DMS 273 (cell line): Measurements from ENCODE around the gene LRP1B.
"Not testable (repeated sequence)": the region's sequence is repeated elsewhere in the genome, so short reads cannot be mapped to it uniquely, and the experiment has no call there.

Experiments
- DNase-seq: peaks from one replicate; lab custom pipeline; 2025; ENCODE audit not compliant: unreplicated experiment; lab: John Stamatoyannopoulos, UW

LRP1B gene

DNA sequence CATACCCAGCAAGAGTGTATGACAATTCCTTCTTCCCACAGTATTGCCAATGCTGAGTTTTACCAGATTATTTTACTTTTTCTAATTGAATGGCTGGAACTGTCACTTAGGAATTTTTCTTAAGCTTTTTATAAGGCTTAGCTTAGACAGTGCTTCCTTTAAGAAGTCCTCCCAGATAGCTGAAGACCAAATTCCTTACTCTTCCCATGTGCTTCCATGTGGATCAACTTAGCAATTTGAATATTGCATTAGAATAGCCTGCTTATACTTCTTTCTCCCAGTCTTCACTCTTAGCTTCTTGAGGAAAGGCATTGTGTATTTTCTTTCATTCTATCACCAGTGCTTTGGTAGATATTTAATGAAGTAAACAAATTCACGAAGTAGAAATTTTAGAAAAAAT lies 1144.4 kb downstream of the LRP1B start:
- DNase-seq: no peak

DNA sequence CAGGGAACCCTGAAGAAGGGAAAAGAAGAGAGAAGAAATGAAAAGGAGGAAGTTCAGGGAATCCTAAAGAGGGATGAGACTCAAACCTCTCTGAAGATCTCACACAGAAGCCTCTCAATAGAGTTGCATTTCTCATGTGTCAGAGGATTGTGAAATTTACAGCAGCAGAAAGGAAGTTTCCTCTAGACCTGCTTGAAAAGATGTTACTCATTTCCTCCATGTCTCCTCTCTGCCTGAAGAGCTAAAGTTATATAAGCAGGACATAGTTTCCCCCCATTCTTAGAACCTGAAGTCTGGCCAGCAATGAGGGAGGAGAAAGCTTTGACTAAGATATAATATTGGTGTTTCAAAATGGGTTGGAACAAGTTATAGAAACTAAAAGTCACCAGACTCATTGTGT lies 1155.6 kb downstream of the LRP1B start:
- DNase-seq: no peak

DNA sequence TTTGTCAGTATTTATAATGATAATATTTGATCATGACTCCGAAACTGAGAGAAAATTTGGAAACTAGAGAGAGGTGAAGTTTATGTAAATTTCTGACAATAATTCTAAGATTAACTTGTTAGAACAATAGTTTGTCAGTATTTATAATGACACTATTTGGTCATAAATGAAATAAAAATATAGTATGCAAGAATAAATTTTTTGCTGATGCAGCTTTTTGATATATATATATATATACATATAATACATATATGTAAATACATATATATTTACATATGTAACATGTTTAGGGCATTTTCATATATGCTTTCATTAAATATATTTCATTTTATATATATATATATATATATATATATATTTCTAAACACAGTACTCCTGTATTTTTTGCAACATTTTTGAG lies 1158.1 kb downstream of the LRP1B start:
- DNase-seq: no peak

DNA sequence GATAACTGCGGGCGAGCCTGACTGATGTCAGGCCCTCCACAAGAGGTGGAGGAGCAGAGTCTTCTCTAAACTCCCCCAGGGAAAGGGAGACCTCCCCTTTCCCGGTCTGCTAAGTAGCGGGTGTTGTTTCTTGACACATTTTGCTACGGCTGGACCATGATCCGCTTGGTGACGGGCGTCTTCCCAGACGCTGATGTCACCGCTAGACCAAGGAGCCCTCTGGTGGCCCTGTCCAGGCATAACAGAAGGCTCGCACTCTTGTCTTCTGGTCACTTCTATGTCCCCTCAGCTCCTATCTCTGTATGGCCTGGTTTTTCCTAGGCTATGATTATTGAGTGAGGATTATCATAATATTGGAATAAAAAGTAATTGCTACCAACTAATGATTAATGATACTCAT lies 1166.5 kb downstream of the LRP1B start:
- DNase-seq: not testable (repeated sequence)

DNA sequence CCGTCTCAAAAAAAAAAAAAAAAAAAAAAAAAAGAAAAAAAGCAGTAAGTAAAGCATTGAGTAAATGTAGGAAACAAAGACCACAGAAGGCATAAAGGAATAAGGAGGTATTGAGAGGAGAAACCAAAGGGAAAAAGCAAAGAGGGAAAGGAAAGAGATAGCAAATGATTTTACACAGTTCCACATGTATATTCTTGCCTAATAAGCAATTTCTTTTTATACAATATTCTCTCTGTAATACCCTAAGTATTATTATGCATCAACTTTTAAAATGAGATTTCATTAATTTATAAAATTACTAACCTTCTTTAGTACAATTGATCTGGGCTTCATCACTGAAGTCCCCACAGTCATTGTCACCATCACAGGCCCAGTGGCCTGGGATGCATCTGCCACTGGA lies 1180.9 kb downstream of the LRP1B start:
- no peak for DNase-seq

DNA sequence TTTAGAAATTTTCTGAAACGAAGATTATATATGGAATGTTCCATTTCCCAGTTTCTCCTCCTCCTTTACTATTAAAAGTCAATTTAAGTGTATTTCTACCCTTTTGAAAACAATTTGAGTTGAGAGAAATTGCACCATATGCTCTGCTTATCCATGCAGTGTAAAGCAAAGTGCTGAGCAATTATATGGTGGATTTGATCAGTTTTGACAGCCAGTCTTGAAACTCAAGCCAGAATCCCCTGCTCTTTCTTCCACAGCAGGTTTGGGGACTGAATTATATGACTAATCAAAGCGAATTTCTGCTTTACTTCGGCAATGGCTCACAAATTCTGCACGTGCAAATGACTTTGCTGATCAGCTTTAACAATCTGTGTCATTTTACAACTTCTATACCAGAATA lies 1183.6 kb downstream of the LRP1B start:
- DNase-seq: peak; percentile 3

DNA sequence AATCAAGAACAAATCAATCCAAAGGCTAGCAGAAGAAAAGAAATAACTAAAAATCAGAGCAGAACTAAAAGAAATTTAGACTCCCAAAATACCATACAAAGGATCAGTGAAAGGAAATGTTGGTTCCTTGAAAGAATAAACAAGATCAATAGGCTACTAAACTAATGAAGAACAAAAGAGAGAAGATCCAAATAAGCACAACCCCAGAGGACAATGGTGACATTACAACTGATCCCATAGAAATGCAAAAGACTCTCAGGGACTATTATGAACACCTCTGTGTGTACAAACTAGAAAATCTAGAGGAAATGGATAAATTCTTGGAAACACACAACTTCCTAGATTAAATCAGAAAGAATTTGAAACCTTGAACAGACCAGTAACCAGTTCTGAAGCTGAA lies 1186.9 kb downstream of the LRP1B start:
- no peak for DNase-seq

DNA sequence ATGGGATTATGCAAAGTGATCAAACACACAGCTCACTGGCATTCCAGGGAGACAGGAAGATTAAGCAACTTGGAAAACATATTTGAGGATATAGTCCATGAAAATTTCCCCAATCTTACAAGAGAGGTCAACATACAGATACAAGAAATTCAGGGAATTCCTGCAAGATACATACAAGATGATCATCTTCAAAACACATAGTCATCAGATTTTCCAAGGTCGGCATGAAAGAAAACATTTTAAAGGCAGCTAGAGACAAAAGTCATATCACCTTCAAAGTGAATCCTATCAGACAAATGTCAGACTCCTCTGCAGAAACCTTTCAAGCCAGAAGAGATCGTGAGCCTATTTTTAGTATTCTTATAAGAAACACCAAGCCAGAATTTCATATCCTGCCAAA lies 1188.5 kb downstream of the LRP1B start:
- DNase-seq: no peak

DNA sequence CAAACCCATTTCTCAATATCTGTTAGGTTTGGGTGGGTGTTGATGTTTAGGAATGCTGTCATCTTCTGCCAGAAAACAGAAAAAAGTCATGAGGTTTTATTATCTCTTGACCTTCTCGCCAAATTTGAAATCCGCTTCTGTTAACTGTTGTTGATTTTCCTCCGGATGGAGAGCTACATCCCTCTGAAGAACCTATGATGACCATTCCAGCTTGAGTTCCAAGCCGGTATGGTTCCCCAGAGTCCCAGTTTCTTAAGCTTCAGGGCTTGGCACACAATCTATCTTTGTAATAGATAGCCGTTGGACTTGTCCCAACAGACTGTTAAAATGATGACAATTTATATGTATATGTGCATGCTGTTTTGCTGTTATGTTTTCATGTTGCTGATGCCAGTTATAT lies 1201.0 kb downstream of the LRP1B start:
- DNase-seq: peak; percentile 45

DNA sequence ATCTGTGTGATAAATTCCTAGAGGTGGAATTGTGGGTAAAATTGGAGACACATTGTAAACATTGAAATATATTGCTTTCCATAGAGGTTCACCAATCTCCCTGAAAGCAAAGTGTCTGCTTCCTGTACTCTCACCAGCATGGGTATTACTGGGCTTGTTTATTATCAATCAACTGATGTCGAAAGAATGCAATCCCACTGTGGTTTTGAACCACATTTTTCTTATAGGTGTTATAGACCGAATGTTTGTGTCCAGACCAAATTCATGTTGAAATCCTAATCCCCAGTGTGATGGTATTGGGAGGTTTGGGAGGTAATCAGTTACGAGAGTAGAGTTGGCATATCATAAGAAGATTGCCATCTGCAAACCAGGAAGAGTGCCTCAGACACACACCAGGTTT lies 1212.4 kb downstream of the LRP1B start:
- no peak for DNase-seq

DNA sequence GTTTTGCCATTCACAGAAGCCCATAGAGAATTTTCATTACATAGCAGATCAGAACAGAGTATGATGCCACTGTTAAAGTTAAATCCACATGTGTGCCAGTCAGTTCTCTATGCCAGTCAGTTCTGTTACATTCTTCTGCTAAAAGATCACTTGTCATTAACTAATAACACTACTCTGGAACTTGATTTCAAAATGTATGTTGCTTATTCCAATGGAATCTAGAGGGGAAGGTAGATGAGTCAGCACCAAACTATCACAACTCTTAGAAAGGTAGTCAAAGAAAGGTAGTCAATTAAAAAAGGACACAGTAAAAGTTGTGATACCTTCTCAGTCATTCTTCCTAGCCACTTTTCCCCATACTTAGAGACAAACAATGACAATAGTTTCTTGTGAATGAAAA lies 1214.4 kb downstream of the LRP1B start:
- no peak for DNase-seq

DNA sequence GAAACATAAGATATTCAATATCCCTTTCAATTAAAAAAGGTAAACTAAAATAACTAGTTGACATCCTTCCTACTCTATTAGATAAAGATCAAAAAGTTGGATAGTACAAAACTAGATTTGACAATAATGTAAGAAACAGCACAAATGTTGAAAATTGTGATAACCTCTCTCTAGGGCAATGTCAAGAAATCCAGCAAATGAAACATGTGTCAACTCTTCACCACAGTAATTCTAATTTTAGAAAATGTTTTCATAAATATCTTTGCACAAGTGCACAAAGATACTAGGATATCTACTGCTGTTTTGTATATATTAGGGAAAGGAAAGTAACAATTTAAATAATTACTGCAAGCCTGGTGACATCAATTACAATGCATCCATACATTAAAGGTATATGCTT lies 1220.1 kb downstream of the LRP1B start:
- no peak for DNase-seq

DNA sequence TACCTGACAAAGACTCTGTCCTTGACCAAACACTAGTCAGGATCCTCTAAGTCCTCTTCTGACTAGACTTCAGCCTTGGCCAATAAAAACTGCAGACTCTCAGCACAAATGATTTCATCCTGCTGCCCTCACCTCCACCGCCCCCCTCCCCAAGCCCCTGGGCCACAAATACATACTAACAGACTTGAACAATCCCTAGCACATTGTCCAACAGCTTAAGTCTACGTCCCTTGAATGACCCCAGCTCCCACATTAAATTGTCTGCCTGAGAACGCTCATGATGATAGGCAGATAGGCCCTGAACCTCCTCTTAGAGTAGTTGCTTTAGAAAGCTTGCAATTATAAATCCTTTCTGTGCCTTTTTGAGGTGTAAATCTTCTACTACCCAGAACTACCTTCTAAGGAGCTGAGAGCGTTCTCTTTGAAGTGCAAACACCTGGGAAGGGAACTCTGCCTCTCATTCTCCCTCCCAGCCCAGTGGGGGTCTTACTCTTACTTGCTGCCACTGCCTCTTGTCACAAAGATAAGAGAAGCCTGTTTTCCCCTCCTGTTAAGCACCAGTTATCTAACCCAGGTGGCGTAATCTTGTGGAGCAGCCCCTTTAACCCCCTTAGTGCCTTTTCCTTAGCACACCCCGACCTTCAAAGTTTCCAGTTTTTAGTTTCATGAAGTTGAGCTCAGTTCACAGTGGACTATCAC lies 1225.6 kb downstream of the LRP1B start:
- no peak for DNase-seq

DNA sequence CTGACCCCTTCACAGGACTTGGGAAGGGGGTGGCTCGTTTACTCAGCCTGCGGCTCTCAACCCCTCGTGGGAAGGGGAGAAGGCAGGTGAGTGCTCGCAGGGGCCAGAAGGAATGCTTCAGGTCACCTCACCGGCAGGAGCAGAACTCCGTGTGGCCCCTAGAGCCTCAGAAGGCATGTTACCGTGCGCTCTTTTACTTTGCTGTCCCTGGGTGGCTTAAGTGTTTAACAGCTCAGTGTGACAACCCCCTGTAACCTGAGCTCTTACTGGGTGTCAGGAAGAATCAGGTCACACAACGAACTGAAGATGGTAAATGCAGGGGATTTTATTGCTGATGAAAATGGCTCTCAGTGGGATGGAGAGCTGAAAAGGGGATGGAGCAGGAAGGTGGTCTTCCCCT lies 1235.4 kb downstream of the LRP1B start:
- no peak for DNase-seq

DNA sequence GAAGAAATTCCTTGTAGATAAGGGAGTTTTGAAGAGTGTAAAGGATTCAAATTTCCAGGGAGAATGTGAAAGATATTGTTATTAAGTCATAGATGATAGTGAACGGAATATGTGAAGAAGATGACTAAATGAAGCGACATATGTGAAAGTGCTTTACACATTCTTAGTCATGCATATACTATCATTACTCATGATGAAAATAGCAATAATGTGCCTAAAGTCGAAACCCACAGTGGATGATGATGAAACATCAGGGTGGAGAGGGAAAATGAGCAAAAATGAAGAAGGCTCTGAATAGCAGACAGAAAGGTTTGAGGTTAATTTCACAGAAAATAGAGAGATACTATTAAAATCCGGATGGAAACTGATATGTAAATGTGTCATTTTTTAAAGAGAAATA lies 1237.1 kb downstream of the LRP1B start:
- DNase-seq: no peak

DNA sequence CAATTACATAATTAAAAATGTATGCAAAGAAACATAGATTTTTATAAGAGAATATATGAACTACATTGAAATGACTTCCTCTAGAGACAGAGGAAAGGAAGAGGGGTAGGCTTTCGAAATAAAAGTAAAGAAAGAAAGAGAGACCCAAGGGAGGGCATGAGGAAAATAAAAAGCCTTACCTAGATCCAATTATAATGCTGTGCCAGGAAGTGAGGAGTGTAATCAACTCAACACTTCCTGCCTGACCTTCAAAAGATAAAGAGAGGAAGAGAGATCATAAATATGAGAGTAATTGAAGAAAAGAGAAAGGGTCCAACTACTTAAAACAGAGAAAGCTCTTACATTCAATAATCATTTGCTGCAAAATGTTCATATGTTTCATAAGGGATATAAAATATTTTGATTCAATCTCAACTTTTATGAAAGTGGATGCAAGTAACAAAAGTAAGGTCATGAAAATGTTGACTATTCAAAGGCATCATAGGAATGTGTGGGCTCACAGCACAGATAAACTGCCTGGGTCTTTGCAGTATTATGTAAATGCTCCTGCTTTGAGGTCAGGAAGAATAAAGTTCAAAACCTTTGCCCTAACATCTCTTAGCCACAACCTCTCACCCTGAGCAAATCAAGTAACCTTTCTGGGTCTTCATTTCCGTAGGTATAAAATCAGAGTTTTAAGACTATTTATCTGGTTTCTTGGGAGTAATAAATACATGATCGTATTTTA lies 1237.7 kb downstream of the LRP1B start:
- DNase-seq: no peak

DNA sequence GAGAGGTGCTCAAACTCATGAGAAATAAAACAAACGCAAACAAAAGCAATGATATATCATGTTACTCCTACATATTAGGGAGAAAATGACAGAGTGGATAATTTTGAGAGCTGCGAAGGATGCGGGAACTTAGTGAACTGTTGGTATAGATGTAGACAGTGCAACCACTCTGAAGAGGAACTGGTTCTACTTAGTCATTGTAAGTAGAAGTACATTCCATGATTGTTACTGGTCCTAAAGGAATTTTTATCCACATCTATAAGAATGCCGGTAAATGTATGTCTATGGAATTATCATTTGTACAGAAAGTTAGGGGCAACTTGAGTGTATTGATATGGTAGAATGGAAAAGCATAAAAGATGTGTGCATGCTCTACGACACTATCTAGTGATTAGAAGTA lies 1238.4 kb downstream of the LRP1B start:
- DNase-seq: no peak

DNA sequence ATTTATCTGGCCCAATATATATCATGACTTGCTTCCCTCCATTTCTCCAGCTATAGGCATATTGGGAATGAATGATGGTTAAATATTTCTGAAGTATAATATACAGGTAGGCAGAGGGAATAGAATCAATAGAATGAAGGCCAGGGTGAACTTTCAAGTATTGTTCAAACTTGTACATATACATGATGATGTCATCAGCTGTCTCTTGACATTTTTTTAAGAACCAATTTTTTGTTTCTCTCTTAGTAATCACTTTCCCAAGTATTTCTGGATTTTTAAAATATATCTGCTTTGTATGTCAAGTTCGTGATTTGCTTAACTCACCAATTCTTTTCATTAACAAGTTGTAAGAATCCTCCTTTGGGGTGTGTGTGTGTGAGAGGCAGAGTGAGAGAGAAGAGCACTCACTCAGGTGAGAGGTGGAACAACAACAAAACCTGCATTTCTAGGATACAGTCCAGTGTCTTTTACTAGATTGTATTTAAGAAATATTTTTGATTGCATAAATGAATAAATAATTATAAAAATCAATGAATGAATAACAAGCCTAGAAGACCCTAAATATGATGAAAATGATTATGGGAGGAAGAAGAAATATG lies 1239.1 kb downstream of the LRP1B start:
- DNase-seq: peak; percentile 1

DNA sequence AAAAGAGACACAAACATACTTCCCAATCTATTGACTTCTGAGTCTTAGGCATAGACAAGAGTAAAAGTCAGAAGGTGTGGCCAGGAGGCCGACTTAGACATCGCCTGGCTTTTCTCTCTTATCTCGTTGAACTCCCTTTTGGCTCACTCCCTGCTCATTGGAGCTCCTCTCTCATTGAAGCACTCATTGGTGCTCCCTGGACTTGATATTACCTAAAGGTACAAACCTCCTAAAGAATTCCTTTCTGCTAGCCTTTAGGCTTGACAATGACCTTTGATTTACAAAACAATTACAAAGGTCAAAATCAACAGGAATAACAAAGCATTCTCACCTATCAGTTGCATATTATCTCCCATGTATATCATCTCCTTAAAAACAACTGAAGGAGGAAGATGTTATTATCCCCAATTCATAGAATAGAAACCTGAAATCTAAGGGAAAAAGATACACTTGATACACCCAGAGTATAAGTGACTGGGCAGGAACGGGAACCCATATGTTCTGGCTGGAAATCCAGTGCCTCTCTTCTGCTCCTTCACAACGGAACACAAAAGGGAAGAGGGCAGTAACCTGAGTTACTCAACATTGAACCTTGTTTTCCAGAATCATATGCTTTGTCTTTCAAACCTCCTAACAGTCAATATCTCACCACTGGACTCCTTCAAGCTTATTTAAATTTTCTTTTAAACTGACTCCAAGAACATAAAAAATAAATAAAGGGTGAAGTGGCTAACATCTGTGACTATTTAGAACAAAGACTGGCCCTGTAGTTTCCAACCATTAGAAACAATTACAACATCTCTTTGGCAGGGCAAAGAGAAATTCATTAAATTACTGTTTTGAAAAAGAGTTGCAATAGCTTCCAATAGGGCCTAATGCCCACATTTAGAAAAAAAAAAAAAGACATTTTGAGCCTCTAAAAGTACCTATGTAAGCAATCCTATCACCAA lies 1247.9 kb downstream of the LRP1B start:
- no peak for DNase-seq

DNA sequence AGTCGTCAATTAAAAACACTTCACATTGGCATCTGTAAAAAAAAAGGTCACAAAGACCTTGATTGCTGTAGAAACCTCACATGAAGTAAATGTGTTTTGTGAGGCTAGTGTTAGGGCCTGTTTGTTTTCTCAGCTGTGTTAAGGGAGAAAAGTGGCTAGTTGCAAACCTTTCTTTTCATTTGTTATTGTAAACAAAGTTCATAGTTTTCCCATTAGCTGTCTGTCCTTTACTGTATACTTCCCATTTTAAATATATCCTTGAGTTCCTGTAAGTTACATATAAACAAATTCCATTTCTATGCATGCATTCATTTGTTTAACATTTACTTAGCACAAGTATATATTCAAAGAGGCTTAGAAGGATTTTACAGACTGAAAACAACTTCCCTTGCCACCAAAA lies 1250.2 kb downstream of the LRP1B start:
- no peak for DNase-seq

DNA sequence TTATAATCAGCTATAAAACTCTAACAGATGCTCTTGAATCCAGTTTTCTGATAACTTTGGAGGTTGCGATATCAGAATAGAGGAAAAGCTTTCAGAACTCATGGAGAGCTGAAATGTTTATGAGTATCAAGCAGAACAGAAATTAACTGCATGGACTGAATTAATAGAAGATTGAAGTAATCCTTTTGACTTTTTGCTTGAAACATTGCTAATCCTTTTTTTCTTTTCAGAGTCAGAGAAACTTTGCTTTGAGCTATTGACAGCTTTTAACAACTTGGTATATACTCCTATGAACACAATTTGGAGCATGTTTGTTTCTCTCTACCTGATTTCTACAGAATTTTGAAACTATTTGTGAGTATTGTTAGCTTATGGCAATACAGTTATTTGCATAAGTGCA lies 1254.8 kb downstream of the LRP1B start:
- no peak for DNase-seq
